Upper lobe of left lung (tissue), 4 donors: ENCODE measurements around the gene NLRP1.

ENCODE experiments used
- EP300 ChIP-seq, 4 donors: sonication (generic); formaldehyde crosslinking; IDR thresholded peaks; one replicate each; pipeline ENCODE4 v1.5.1; 2017; ENCODE audit warnings: antibody characterized with exemption in 4 of 4, control low read depth in 2 of 4
- TF ChIP-seq, protein P1 (sequence below), 6 experiments: fragments of 450-650 bp in 4 of 6; fragments of 200-600 bp in 2 of 6; sonication (generic) in 2 of 6; IDR thresholded peaks; one replicate each; pipeline ENCODE4 v1.5.1; 2016 to 2019; ENCODE audit warnings: antibody characterized with exemption in 6 of 6

- TF ChIP-seq EP300 (IDR thresholded peaks at IDR 0.05) = no peak
- TF ChIP-seq, protein P1, sequence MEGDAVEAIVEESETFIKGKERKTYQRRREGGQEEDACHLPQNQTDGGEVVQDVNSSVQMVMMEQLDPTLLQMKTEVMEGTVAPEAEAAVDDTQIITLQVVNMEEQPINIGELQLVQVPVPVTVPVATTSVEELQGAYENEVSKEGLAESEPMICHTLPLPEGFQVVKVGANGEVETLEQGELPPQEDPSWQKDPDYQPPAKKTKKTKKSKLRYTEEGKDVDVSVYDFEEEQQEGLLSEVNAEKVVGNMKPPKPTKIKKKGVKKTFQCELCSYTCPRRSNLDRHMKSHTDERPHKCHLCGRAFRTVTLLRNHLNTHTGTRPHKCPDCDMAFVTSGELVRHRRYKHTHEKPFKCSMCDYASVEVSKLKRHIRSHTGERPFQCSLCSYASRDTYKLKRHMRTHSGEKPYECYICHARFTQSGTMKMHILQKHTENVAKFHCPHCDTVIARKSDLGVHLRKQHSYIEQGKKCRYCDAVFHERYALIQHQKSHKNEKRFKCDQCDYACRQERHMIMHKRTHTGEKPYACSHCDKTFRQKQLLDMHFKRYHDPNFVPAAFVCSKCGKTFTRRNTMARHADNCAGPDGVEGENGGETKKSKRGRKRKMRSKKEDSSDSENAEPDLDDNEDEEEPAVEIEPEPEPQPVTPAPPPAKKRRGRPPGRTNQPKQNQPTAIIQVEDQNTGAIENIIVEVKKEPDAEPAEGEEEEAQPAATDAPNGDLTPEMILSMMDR (IDR thresholded peaks at IDR 0.05) = no peak
Measured at GRCh38 chr17:5509482-5509881, 74.8 kb downstream of the NLRP1 start.
